PC-9 (cell line): ENCODE results near the gene CARMIL1.

Experiments
- CTCF ChIP-seq: fragments of 200-600 bp; sonication (generic); conservative IDR thresholded peaks from 2 replicates; pipeline ENCODE4 v1.6.1; 2017; ENCODE audit warnings: mixed run types, antibody characterized with exemption, mild to moderate bottlenecking, moderate library complexity
- EZH2 ChIP-seq: fragments of 200-600 bp; sonication (generic); IDR thresholded peaks from 2 replicates; pipeline ENCODE4 v1.8.0; 2017; ENCODE audit warnings: antibody characterized with exemption, low read depth

GRCh38 chr6:25541228-25541627 lies 262.1 kb downstream of the CARMIL1 start:
- no peak for TF ChIP-seq CTCF
- TF ChIP-seq EZH2 = no peak
